HepG2 (cell line): ENCODE results near the gene FRAS1. TPM values are rescaled to one million over a fixed set of nuclear protein-coding genes. Genes with fewer than 3 reads are reported as not detected.
A peak's percentile ranks its signal among the peaks of the same experiment; 100 is the strongest.

ENCODE experiments used
- ATAC-seq: fragments of 200-7000 bp; cut with Tn5 transposase; 3 replicates; pipeline ENCODE4 v1.9.1; 2020; ENCODE audit warnings: mild to moderate bottlenecking, moderate library complexity
- BruUV-seq: library from RNA; stranded (reverse); fragments of 400-500 nt; replicated peaks from 2 replicates; lab custom pipeline; 2021; lab: Mats Ljungman, UMichigan
- CTCF ChIA-PET: fragments of 300-600 bp; formaldehyde crosslinking; extraction: SDS; loops from one replicate; lab custom pipeline; 2021; ENCODE audit warnings: low total read pairs, inconsistent platforms, low intra/inter-chr PET ratio; lab: Yijun Ruan, JAX
- POLR2A ChIA-PET: fragments of 350-600 bp; sonication (Branson Sonifier 250); formaldehyde crosslinking; loops from one replicate; lab custom pipeline; 2020; ENCODE audit warnings: antibody characterized with exemption, inconsistent platforms; lab: Yijun Ruan, JAX
- DNase-seq: peaks from one replicate; pipeline ENCODE4 v3.0.0-alpha.2; 2015; ENCODE audit warnings: low spot score
- FAIRE-seq: peaks from 3 replicates; lab custom pipeline; 2011; peaks lifted over from hg19 to GRCh38; lab: Jason Lieb, UNC
- H2AFZ ChIP-seq: one replicate; pipeline ENCODE4 v1.6.1; 2011; ENCODE audit warnings: low read length, inconsistent platforms
- H3K27ac ChIP-seq: fragments of 300-600 bp; 3 replicates; pipeline ENCODE4 v1.8.0; 2011; ENCODE audit warnings: mixed run types, mild to moderate bottlenecking, mixed read lengths, low read length, inconsistent platforms; ENCODE audit not compliant: insufficient read depth; ENCODE audit errors: extremely low read length
- H3K27me3 ChIP-seq, 2 experiments: fragments of 200-600 bp in 1 of 2; 2 replicates in 1 of 2; 3 replicates in 1 of 2; pipeline versions ENCODE4 v1.6.0 to v1.8.0; 2011; ENCODE audit warnings: low read length in 2 of 2, mild to moderate bottlenecking in 2 of 2, moderate library complexity in 2 of 2, inconsistent platforms in 1 of 2; ENCODE audit not compliant: insufficient read depth in 2 of 2, control insufficient read depth in 1 of 2
- H3K36me3 ChIP-seq, 2 experiments: fragments of 200-600 bp in 1 of 2; replicated peaks in 1 of 2; 2 replicates in 1 of 2; 3 replicates in 1 of 2; pipeline versions ENCODE4 v1.5.1 to v1.8.0; 2011; ENCODE audit warnings: low read length in 2 of 2, inconsistent platforms in 1 of 2; ENCODE audit not compliant: insufficient read depth in 2 of 2, control insufficient read depth in 1 of 2
- H3K4me1 ChIP-seq: 2 replicates; pipeline ENCODE4 v1.5.1; 2012; ENCODE audit warnings: low read length, inconsistent platforms; ENCODE audit not compliant: insufficient read depth
- H3K4me2 ChIP-seq: 2 replicates; pipeline ENCODE4 v1.6.0; 2011; ENCODE audit warnings: low read depth, low read length, inconsistent platforms
- H3K4me3 ChIP-seq, 3 experiments: fragments of 200-600 bp in 1 of 3; sonication (generic), shearing (Covaris generic) in 1 of 3; replicated peaks in 1 of 3; 2 replicates each; pipeline ENCODE4 v1.5.1; 2011 to 2016; ENCODE audit warnings: low read length in 3 of 3, inconsistent platforms in 2 of 3, low read depth in 2 of 3, mild to moderate bottlenecking in 2 of 3, control low read depth in 1 of 3, mixed read lengths in 1 of 3; ENCODE audit not compliant: insufficient read depth in 1 of 3
- H3K79me2 ChIP-seq: one replicate; pipeline ENCODE4 v1.6.1; 2011; ENCODE audit warnings: low read length, inconsistent platforms; ENCODE audit not compliant: insufficient read depth
- H3K9ac ChIP-seq: 2 replicates; pipeline ENCODE4 v1.6.0; 2011; ENCODE audit warnings: mild to moderate bottlenecking, low read depth, low read length, inconsistent platforms; ENCODE audit not compliant: insufficient read depth
- H3K9me3 ChIP-seq: 2 replicates; pipeline ENCODE4 v1.5.1; 2012; ENCODE audit warnings: mild to moderate bottlenecking, low read length
- H4K20me1 ChIP-seq: 2 replicates; pipeline ENCODE4 v1.6.0; 2011; ENCODE audit warnings: inconsistent platforms, mild to moderate bottlenecking, low read length, moderate library complexity; ENCODE audit not compliant: insufficient read depth
- AHDC1 ChIP-seq: sonication (generic); formaldehyde crosslinking; IDR thresholded peaks from 2 replicates; pipeline ENCODE4 v1.5.1; 2020; ENCODE audit warnings: mild to moderate bottlenecking, missing genetic modification reagents, borderline replicate concordance
- MYNN ChIP-seq: sonication (generic); formaldehyde crosslinking; IDR thresholded peaks from 2 replicates; pipeline ENCODE4 v1.4.0; 2020; ENCODE audit warnings: mild to moderate bottlenecking, low read depth, missing genetic modification reagents
- RAD21 ChIP-seq: fragments of 450-650 bp; formaldehyde crosslinking; IDR thresholded peaks from 2 replicates; pipeline ENCODE4 v1.5.0; 2020; ENCODE audit warnings: mild to moderate bottlenecking
- RFXANK ChIP-seq: IDR thresholded peaks from 2 replicates; pipeline ENCODE4 v1.6.1; 2016
- ZNF253 ChIP-seq: sonication (generic); formaldehyde crosslinking; IDR thresholded peaks from 2 replicates; pipeline ENCODE4 v1.8.0; 2022; ENCODE audit warnings: mild to moderate bottlenecking, missing genetic modification reagents, borderline replicate concordance
- ZNF557 ChIP-seq: sonication (generic); formaldehyde crosslinking; IDR thresholded peaks from 2 replicates; pipeline ENCODE4 v1.4.0; 2020; ENCODE audit warnings: missing genetic modification reagents
- WGBS: methylation state at CpG from one replicate; pipeline ENCODE4 v1.1.6; 2017; ENCODE audit warnings: low lambda C conversion rate; 5-methylcytosine and 5-hydroxymethylcytosine counted together
- in situ Hi-C: cut with HindIII; loops from 2 replicates; pipeline ENCODE4 v1.10.0; 2017; ENCODE audit warnings: low pct_unique_long_range_greater_than_20kb; ENCODE audit not compliant: extremely low pct_ligation_motif_present
- intact Hi-C: fragments of 100-400 bp; cut with micrococcal nuclease; formaldehyde crosslinking; loops from one replicate; pipeline ENCODE4 v1.10.0; 2022; ENCODE audit not compliant: unreplicated experiment
- polyA plus RNA-seq, 8 experiments: library from polyadenylated mRNA; depleted of rRNA in 3 of 8; stranded (reverse) in 7 of 8; unstranded in 1 of 8; fragments of >200 nt; fragmentation: Illumina TruSeq in 4 of 8; extraction: Trizol in 4 of 8; gene quantifications; 2 replicates each; pipeline versions ENCODE4 v1.2.1 to v1.2.3, GENCODE V29; 2011 to 2016; ENCODE audit warnings: low read depth in 4 of 8, missing spikeins in 1 of 8, mixed read lengths in 1 of 8; ENCODE audit not compliant: insufficient read depth in 1 of 8
- total RNA-seq, 5 experiments: library from RNA; depleted of rRNA; stranded (reverse); fragments of >200 nt; fragmentation: Illumina TruSeq; extraction: Trizol; gene quantifications; 2 replicates each; pipeline ENCODE4 v1.2.3, GENCODE V29; 2016; ENCODE audit warnings: low read depth in 1 of 5
- TF ChIP-seq, protein P1 (sequence below): fragments of 450-650 bp; IDR thresholded peaks from 2 replicates; pipeline ENCODE4 v1.6.1; 2016
- TF ChIP-seq, protein P2 (sequence below): sonication (generic); formaldehyde crosslinking; conservative IDR thresholded peaks from 2 replicates; pipeline ENCODE4 v1.4.0; 2020; ENCODE audit warnings: mild to moderate bottlenecking, missing genetic modification reagents, moderate library complexity

FRAS1 gene
- total and polyA plus RNA-seq, 2 of the 13 experiments (the other 11 are each of a cell fraction or from before 2014, with no cell fraction given), result 22.5 to 31.6 TPM

DNA sequence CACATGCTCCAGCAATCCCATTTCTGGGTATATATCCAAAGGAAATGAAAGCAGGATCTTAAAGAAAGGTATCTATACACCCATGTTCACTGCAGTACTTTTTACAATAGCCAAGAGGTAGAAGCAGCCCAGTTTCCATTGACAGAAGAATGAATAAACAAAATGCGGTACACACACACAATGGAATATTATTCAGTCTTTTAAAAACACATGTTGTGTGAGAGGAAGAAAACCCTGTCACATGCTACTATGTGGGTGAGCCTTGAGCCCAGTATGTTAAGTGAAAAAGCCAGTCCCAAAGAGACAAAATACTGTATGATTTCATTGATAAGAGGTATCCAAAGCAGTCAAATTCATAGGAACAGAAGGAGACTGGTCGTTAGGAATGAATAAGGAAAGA lies 500.7 kb downstream of the FRAS1 start:
- intact Hi-C loops, result no loop called here
- Histone ChIP-seq H3K4me1 (peaks cover 23% of the 10 kb centered on the region), H3K27ac (no peak overlapping the region), H3K4me2 (no peak overlapping the region), H3K36me3 (no peaks in the 10 kb centered on the region), H4K20me1 (no peaks in the 10 kb centered on the region), H3K79me2 (no peaks in the 10 kb centered on the region), H3K9me3 (no peaks in the 10 kb centered on the region), H3K9ac (no peak overlapping the region), H3K27me3 (no peaks in the 10 kb centered on the region), H3K4me3 (no peak overlapping the region)
- in situ Hi-C loops, result no loop called here
- ChIA-PET CTCF (no interaction called here), POLR2A (no interaction called here)
- BruUV-seq, result no TSS peak
- WGBS, result 57% methylated on average over 2 of the region's 2 CpGs
- FAIRE-seq (no peak), ATAC-seq (no peak), DNase-seq (no peak)
- TF ChIP-seq, protein P1, sequence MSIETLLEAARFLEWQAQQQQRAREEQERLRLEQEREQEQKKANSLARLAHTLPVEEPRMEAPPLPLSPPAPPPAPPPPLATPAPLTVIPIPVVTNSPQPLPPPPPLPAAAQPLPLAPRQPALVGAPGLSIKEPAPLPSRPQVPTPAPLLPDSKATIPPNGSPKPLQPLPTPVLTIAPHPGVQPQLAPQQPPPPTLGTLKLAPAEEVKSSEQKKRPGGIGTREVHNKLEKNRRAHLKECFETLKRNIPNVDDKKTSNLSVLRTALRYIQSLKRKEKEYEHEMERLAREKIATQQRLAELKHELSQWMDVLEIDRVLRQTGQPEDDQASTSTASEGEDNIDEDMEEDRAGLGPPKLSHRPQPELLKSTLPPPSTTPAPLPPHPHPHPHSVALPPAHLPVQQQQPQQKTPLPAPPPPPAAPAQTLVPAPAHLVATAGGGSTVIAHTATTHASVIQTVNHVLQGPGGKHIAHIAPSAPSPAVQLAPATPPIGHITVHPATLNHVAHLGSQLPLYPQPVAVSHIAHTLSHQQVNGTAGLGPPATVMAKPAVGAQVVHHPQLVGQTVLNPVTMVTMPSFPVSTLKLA, result peak; percentile 60
- TF ChIP-seq, protein P2, sequence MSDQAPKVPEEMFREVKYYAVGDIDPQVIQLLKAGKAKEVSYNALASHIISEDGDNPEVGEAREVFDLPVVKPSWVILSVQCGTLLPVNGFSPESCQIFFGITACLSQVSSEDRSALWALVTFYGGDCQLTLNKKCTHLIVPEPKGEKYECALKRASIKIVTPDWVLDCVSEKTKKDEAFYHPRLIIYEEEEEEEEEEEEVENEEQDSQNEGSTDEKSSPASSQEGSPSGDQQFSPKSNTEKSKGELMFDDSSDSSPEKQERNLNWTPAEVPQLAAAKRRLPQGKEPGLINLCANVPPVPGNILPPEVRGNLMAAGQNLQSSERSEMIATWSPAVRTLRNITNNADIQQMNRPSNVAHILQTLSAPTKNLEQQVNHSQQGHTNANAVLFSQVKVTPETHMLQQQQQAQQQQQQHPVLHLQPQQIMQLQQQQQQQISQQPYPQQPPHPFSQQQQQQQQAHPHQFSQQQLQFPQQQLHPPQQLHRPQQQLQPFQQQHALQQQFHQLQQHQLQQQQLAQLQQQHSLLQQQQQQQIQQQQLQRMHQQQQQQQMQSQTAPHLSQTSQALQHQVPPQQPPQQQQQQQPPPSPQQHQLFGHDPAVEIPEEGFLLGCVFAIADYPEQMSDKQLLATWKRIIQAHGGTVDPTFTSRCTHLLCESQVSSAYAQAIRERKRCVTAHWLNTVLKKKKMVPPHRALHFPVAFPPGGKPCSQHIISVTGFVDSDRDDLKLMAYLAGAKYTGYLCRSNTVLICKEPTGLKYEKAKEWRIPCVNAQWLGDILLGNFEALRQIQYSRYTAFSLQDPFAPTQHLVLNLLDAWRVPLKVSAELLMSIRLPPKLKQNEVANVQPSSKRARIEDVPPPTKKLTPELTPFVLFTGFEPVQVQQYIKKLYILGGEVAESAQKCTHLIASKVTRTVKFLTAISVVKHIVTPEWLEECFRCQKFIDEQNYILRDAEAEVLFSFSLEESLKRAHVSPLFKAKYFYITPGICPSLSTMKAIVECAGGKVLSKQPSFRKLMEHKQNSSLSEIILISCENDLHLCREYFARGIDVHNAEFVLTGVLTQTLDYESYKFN, result no peak
- TF ChIP-seq, all 625 proteins: peak for 1
- H2AFZ ChIP-seq, result no peak overlapping the region

DNA sequence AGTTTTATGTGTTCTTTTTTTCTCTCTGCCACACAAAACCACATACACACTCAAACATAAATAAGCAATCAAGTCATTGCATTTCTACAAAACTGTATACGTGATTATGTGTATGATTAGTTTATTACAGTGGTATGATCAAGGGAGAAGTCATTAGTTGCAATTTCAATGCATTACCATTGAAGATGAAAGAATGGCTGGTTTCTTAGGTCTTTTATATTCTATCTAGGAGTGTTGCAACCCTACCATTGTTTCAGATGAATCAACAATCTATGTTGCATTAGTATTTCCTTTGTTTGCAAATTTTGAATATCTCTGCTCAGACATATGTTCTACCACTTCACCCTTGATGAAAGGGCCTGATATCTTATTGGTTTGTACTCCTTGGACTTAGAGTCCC lies 501.3 kb downstream of the FRAS1 start:
- DNase-seq (no peak), ATAC-seq (no peak), FAIRE-seq (no peak)
- no peak overlapping the region for H3K4me3 ChIP-seq
- no TSS peak for BruUV-seq
- no peak overlapping the region for H3K9ac ChIP-seq
- H3K27ac ChIP-seq, result no peak overlapping the region
- H2AFZ ChIP-seq, result no peak overlapping the region
- no peaks in the 10 kb centered on the region for H3K9me3 ChIP-seq
- no peaks in the 10 kb centered on the region for H3K79me2 ChIP-seq
- WGBS, result 90% methylated on average over 1 of the region's 1 CpG
- no peaks in the 10 kb centered on the region for H4K20me1 ChIP-seq
- ChIA-PET POLR2A (no interaction called here), CTCF (no interaction called here)
- H3K27me3 ChIP-seq, result no peaks in the 10 kb centered on the region
- H3K36me3 ChIP-seq, result no peaks in the 10 kb centered on the region
- in situ Hi-C loops (no loop called here), intact Hi-C loops (no loop called here)
- peaks cover 18% of the 10 kb centered on the region for H3K4me1 ChIP-seq
- no peak overlapping the region for H3K4me2 ChIP-seq
- TF ChIP-seq AHDC1 (CRISPR knock-in tag) (no peak), MYNN (CRISPR knock-in tag) (no peak), ZNF557 (no peak), RAD21 (CRISPR knock-in tag) (no peak), RFXANK (CRISPR knock-in tag) (no peak), ZNF253 (CRISPR knock-in tag) (no peak)
